HEK293 (cell line): Measurements from ENCODE around the gene CREBBP.

Source experiments
- CTCF ChIA-PET: fragments of 350-600 bp; formaldehyde crosslinking; extraction: SDS; loops from one replicate; lab custom pipeline; 2021; ENCODE audit warnings: antibody characterized with exemption; lab: Yijun Ruan, JAX
- POLR2A ChIA-PET: fragments of 300-600 bp; formaldehyde crosslinking; extraction: SDS; loops from one replicate; lab custom pipeline; 2020; ENCODE audit warnings: antibody characterized with exemption, inconsistent platforms; lab: Yijun Ruan, JAX
- H3K27ac ChIP-seq: fragments of 200-500 bp; sonication (Bioruptor generic); 2 replicates; pipeline ENCODE4 v1.5.1; 2014; ENCODE audit warnings: low read depth, low read length, control low read depth, inconsistent platforms; ENCODE audit errors: extremely low read depth
- H3K36me3 ChIP-seq, 2 experiments: fragments of 200-500 bp in 1 of 2; sonication (Bioruptor generic) in 1 of 2; 1 replicate in 1 of 2; 2 replicates in 1 of 2; pipeline ENCODE4 v1.5.1; 2014 to 2017; ENCODE audit warnings: inconsistent platforms in 2 of 2, low read length in 2 of 2; ENCODE audit not compliant: control insufficient read depth in 2 of 2, insufficient read depth in 1 of 2
- H3K4me1 ChIP-seq: fragments of 200-500 bp; sonication (Bioruptor generic); 2 replicates; pipeline ENCODE4 v1.5.1; 2014; ENCODE audit warnings: mild to moderate bottlenecking, low read length, inconsistent platforms; ENCODE audit not compliant: control insufficient read depth, insufficient read depth
- H3K4me3 ChIP-seq: 2 replicates; pipeline ENCODE4 v1.5.1; 2011; ENCODE audit warnings: low read depth, mild to moderate bottlenecking, control low read depth, low read length, moderate library complexity
- H3K9me3 ChIP-seq: fragments of 200-500 bp; sonication (Bioruptor generic); 2 replicates; pipeline ENCODE4 v1.5.1; 2014; ENCODE audit warnings: low read depth, low read length, inconsistent platforms; ENCODE audit not compliant: control insufficient read depth, insufficient read depth
- CTCF ChIP-seq: fragments of 450-650 bp; formaldehyde crosslinking; IDR thresholded peaks from 2 replicates; pipeline ENCODE4 v1.5.1; 2016; ENCODE audit warnings: missing biosample characterization, missing genetic modification characterization
- IKZF3 ChIP-seq: fragments of 450-650 bp; IDR thresholded peaks from 2 replicates; pipeline ENCODE4 v1.5.0; 2018; ENCODE audit warnings: missing biosample characterization, mild to moderate bottlenecking, missing genetic modification characterization, moderate library complexity
- PRDM1 ChIP-seq: fragments of 450-650 bp; formaldehyde crosslinking; IDR thresholded peaks from 2 replicates; pipeline ENCODE4; 2016; ENCODE audit warnings: missing biosample characterization, missing genetic modification characterization
- PRDM10 ChIP-seq: fragments of 450-650 bp; formaldehyde crosslinking; IDR thresholded peaks from 2 replicates; pipeline ENCODE4 v1.5.1; 2016; ENCODE audit warnings: missing biosample characterization, missing genetic modification characterization
- SETDB1 ChIP-seq: IDR thresholded peaks from one replicate; pipeline ENCODE4 v1.6.1; 2017; ENCODE audit warnings: mild to moderate bottlenecking, low read length, moderate library complexity, mixed read lengths; ENCODE audit not compliant: insufficient read length
- ZBTB11 ChIP-seq: fragments of 450-650 bp; formaldehyde crosslinking; conservative IDR thresholded peaks from 2 replicates; pipeline ENCODE4 v1.5.1; 2016; ENCODE audit warnings: low read depth, missing biosample characterization, missing genetic modification characterization
- ZBTB26 ChIP-seq: fragments of 450-650 bp; formaldehyde crosslinking; optimal IDR thresholded peaks from 2 replicates; pipeline ENCODE3; 2016; ENCODE audit warnings: missing biosample characterization, mild to moderate bottlenecking, missing genetic modification characterization
- ZFP41 ChIP-seq: fragments of 450-650 bp; formaldehyde crosslinking; IDR thresholded peaks from 2 replicates; pipeline ENCODE4 v1.5.1; 2016; ENCODE audit warnings: missing biosample characterization, missing genetic modification characterization, borderline replicate concordance
- ZFP69B ChIP-seq: fragments of 450-650 bp; formaldehyde crosslinking; IDR thresholded peaks from 2 replicates; pipeline ENCODE4 v1.5.1; 2016; ENCODE audit warnings: missing biosample characterization, missing genetic modification characterization
- ZNF121 ChIP-seq: fragments of 450-650 bp; formaldehyde crosslinking; IDR thresholded peaks from 2 replicates; pipeline ENCODE4 v1.5.1; 2016; ENCODE audit warnings: missing biosample characterization, missing genetic modification characterization
- ZNF169 ChIP-seq: fragments of 450-650 bp; formaldehyde crosslinking; IDR thresholded peaks from 2 replicates; pipeline ENCODE4 v1.5.1; 2016; ENCODE audit warnings: missing biosample characterization, missing genetic modification characterization
- ZNF366 ChIP-seq: fragments of 450-650 bp; formaldehyde crosslinking; conservative IDR thresholded peaks from 2 replicates; pipeline ENCODE4 v1.5.1; 2016; ENCODE audit warnings: missing biosample characterization, missing genetic modification characterization
- ZNF530 ChIP-seq: fragments of 450-650 bp; formaldehyde crosslinking; IDR thresholded peaks from 2 replicates; pipeline ENCODE4 v1.5.1; 2016; ENCODE audit warnings: low read depth, missing biosample characterization, missing genetic modification characterization
- ZNF654 ChIP-seq: fragments of 450-650 bp; formaldehyde crosslinking; IDR thresholded peaks from 2 replicates; pipeline ENCODE4 v1.5.1; 2016; ENCODE audit warnings: low read depth, missing biosample characterization, missing genetic modification characterization
- ZNF658 ChIP-seq: fragments of 450-650 bp; formaldehyde crosslinking; IDR thresholded peaks from 2 replicates; pipeline ENCODE4; 2016; ENCODE audit warnings: missing biosample characterization, missing genetic modification characterization
- TF ChIP-seq, protein P1 (sequence below): fragments of 450-650 bp; formaldehyde crosslinking; IDR thresholded peaks from 2 replicates; pipeline ENCODE4 v1.5.1; 2017; ENCODE audit warnings: missing biosample characterization, missing genetic modification characterization

CREBBP gene

DNA sequence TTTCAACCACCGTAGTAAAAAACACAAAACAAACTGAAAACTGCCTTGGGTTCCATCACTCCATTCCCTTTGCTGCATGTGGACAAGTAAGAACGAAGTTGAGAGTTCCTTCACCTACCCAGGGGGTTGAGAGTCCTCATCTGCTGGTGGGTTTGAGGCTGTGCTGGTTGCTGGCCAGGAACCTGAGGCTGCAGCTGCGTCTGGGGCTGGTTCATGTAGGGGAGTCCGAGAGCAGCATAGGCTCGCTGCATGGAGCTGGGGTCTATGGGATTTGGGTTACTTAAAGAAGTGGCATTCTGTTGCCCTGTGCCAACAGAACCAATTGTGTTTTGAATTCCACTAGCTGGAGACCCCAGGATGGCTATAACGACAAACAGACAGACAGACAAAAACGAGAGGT, 97.9 kb downstream of the CREBBP start (continued):
- no peak for TF ChIP-seq ZBTB11 (tag by site-specific recombination)

DNA sequence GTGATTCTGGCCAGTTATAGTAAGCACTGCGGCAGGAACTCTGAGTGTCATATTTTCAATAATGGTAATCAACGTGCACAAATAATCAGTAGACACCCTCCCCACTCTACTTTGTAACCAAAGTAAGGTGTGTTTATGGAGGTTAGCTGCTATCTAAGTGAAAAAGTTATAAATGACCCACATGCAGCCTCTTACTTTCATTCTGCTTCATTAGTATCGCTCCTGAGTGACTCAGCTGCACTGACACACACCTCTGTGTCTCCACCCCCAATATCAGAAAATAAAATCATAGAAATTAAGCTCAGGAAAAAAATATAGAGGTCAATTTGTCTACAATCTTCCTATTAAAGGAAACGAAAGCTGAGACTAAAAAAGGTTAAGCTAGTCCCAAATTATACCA, 99.1 kb downstream of the CREBBP start:
- POLR2A ChIA-PET = interaction anchor here (0.5 kb wide), 1 partner anchor 86 kb away, joined by 4 read pairs; no protein-coding TSS in a partner anchor
- Histone ChIP-seq H3K9me3 (no peaks in the 10 kb centered on the region), H3K4me3 (no peak overlapping the region), H3K36me3 (peaks cover 18 to 84% of the 10 kb centered on the region in 2 experiments), H3K4me1 (no peaks in the 10 kb centered on the region), H3K27ac (no peak overlapping the region)
- TF ChIP-seq ZBTB26 (tag by site-specific recombination) (no peak), ZNF169 (tag by site-specific recombination) (no peak)
- CTCF ChIA-PET = interaction anchor here (0.6 to 1.3 kb wide), 6 partner anchors 8 to 472 kb away, joined by 3 to 6 read pairs (median 4); no protein-coding TSS in a partner anchor

- no peaks in the 10 kb centered on the region for H3K4me1 ChIP-seq
- H3K4me3 ChIP-seq = no peak overlapping the region
- ChIA-PET POLR2A (interaction anchor here (0.7 kb wide), 1 partner anchor 1861 kb away, joined by 6 read pairs; no protein-coding TSS in a partner anchor), CTCF (interaction anchor here (0.7 to 1.3 kb wide), 6 partner anchors 16 to 473 kb away, joined by 3 to 6 read pairs (median 4); no protein-coding TSS in a partner anchor)
- no peak overlapping the region for H3K27ac ChIP-seq
- no peaks in the 10 kb centered on the region for H3K9me3 ChIP-seq
- H3K36me3 ChIP-seq = peaks cover 18 to 87% of the 10 kb centered on the region in 2 experiments
- 0 out of 2 replicates have a peak, but pooled peaks have one; percentile 27 for TF ChIP-seq CTCF
- TF ChIP-seq ZNF654 (tag by site-specific recombination) = peak; percentile 23
- TF ChIP-seq, protein P1, sequence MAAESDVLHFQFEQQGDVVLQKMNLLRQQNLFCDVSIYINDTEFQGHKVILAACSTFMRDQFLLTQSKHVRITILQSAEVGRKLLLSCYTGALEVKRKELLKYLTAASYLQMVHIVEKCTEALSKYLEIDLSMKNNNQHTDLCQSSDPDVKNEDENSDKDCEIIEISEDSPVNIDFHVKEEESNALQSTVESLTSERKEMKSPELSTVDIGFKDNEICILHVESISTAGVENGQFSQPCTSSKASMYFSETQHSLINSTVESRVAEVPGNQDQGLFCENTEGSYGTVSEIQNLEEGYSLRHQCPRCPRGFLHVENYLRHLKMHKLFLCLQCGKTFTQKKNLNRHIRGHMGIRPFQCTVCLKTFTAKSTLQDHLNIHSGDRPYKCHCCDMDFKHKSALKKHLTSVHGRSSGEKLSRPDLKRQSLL (tag by site-specific recombination) = no peak
- TF ChIP-seq IKZF3 (tag by site-specific recombination) = no peak
- TF ChIP-seq ZFP41 (tag by site-specific recombination) = no peak
- TF ChIP-seq ZNF530 = no peak
- TF ChIP-seq PRDM1 (tag by site-specific recombination) = no peak
- no peak for TF ChIP-seq ZNF658 (tag by site-specific recombination)
- TF ChIP-seq ZFP69B (tag by site-specific recombination) = no peak
- TF ChIP-seq ZNF366 (tag by site-specific recombination) = no peak
- TF ChIP-seq PRDM10 = no peak
- TF ChIP-seq SETDB1 = no peak
- TF ChIP-seq ZNF121 (tag by site-specific recombination) = no peak
Observed at GRCh38 chr16:3780570-3780969, 99.9 kb downstream of the CREBBP start.
